Immature natural killer cell (primary cell): Measurements from ENCODE around the gene KDR. TPM values are rescaled to one million over a fixed set of nuclear protein-coding genes. Genes with fewer than 3 reads are reported as not detected.

Experiments used
- polyA plus RNA-seq, 3 donors: library from polyadenylated mRNA; unstranded; fragments of 300-500 nt; fragmentation: Illumina TruSeq; gene quantifications; one replicate each; pipeline ENCODE4 v1.2.3, GENCODE V29; 2021

Gene KDR
- polyA plus RNA-seq, 3 donors from 2014 or later: not detected

Other genes starting within 250 kb of the KDR start
- gene SRD5A3, start 220.6 kb upstream of the KDR start, polyA plus RNA-seq: 10 to 100 TPM in 2 of 3 donors, 1 to 10 TPM in 1; 7.1 to 21.8 (median 17.8) TPM